Measurements from ENCODE around the gene EFNA2.

GRCh38 chr19:1249990-1250436 is 35.7 kb upstream of the EFNA2 start:
- no peak for TF ChIP-seq POLR2A (IDR thresholded peaks at IDR 0.05)
- TF ChIP-seq, protein P1, sequence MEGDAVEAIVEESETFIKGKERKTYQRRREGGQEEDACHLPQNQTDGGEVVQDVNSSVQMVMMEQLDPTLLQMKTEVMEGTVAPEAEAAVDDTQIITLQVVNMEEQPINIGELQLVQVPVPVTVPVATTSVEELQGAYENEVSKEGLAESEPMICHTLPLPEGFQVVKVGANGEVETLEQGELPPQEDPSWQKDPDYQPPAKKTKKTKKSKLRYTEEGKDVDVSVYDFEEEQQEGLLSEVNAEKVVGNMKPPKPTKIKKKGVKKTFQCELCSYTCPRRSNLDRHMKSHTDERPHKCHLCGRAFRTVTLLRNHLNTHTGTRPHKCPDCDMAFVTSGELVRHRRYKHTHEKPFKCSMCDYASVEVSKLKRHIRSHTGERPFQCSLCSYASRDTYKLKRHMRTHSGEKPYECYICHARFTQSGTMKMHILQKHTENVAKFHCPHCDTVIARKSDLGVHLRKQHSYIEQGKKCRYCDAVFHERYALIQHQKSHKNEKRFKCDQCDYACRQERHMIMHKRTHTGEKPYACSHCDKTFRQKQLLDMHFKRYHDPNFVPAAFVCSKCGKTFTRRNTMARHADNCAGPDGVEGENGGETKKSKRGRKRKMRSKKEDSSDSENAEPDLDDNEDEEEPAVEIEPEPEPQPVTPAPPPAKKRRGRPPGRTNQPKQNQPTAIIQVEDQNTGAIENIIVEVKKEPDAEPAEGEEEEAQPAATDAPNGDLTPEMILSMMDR (IDR thresholded peaks at IDR 0.05), result no peak
